ENCODE results near the gene TMEM138.

DNA sequence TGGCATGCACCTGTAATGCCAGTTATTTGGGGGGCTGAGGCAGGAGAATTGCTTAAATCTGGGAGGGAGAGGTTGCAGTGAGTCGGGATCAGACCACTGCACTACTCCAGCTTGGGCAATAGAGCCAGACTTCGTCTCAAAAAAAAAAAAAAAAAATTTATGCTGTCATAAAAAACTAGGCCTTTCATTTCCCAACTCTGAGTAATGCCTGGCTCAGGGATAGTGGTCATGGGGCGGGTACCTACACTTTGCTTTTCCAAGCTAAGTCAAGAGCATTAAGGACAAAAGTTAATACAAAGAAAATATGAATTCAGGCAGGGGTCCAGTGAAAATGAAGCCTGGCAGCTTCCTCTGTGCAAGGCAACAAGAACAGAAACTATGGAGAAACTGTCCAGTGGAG is 51.3 kb downstream of the TMEM138 start:
- TF ChIP-seq, protein P1, sequence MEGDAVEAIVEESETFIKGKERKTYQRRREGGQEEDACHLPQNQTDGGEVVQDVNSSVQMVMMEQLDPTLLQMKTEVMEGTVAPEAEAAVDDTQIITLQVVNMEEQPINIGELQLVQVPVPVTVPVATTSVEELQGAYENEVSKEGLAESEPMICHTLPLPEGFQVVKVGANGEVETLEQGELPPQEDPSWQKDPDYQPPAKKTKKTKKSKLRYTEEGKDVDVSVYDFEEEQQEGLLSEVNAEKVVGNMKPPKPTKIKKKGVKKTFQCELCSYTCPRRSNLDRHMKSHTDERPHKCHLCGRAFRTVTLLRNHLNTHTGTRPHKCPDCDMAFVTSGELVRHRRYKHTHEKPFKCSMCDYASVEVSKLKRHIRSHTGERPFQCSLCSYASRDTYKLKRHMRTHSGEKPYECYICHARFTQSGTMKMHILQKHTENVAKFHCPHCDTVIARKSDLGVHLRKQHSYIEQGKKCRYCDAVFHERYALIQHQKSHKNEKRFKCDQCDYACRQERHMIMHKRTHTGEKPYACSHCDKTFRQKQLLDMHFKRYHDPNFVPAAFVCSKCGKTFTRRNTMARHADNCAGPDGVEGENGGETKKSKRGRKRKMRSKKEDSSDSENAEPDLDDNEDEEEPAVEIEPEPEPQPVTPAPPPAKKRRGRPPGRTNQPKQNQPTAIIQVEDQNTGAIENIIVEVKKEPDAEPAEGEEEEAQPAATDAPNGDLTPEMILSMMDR (IDR thresholded peaks at IDR 0.05): no peak
- TF ChIP-seq POLR2A (IDR thresholded peaks at IDR 0.05): no peak

Data from Peyer's patch (tissue), 4 donors.